ENCODE results near the gene PMM2.
"Not testable (repeated sequence)": the region's sequence is repeated elsewhere in the genome, so short reads cannot be mapped to it uniquely, and the experiment has no call there.

Gene PMM2

GRCh38 chr16:8797364-8798173, at the start of gene PMM2, which contains the start of gene TMEM186:
TSS of gene PMM2 (plus strand) at chr16:8797839. CDS start at chr16:8797883, 44 bp downstream.
TSS of gene TMEM186 (minus strand) at chr16:8797639. CDS start at chr16:8797614, 25 bp downstream.
- DNase-seq, result peak; percentile 93

- DNase-seq, result not testable (repeated sequence)
Measured at GRCh38 chr16:8748944-8749343, 48.7 kb upstream of the PMM2 start.

GRCh38 chr16:8751481-8752311, 45.9 kb upstream of the PMM2 start:
- no peak for DNase-seq

GRCh38 chr16:8752706-8753105, 44.9 kb upstream of the PMM2 start:
- no peak for DNase-seq

- DNase-seq, result no peak
Measured at GRCh38 chr16:8753416-8754054, 44.1 kb upstream of the PMM2 start.

GRCh38 chr16:8756755-8757154, 40.9 kb upstream of the PMM2 start:
- no peak for DNase-seq

GRCh38 chr16:8758022-8758421, 39.6 kb upstream of the PMM2 start:
- no peak for DNase-seq

- no peak for DNase-seq
Measured at GRCh38 chr16:8760021-8760420, 37.6 kb upstream of the PMM2 start.

GRCh38 chr16:8761078-8761477, 36.6 kb upstream of the PMM2 start:
- DNase-seq, result no peak

- DNase-seq, result no peak
Measured at GRCh38 chr16:8762254-8762653, 35.4 kb upstream of the PMM2 start.

- DNase-seq, result no peak
Measured at GRCh38 chr16:8763083-8763482, 34.6 kb upstream of the PMM2 start.

GRCh38 chr16:8763899-8764298, 33.7 kb upstream of the PMM2 start:
- no peak for DNase-seq

- DNase-seq, result no peak
Measured at GRCh38 chr16:8764525-8765250, 33.0 kb upstream of the PMM2 start.

- DNase-seq, result no peak
Measured at GRCh38 chr16:8767176-8767575, 30.5 kb upstream of the PMM2 start.

GRCh38 chr16:8768283-8768682, 29.4 kb upstream of the PMM2 start:
- no peak for DNase-seq

GRCh38 chr16:8768692-8769091, 28.9 kb upstream of the PMM2 start:
- DNase-seq, result no peak

GRCh38 chr16:8773537-8773936, 24.1 kb upstream of the PMM2 start:
- no peak for DNase-seq

GRCh38 chr16:8774208-8774607, 23.4 kb upstream of the PMM2 start:
- no peak for DNase-seq

GRCh38 chr16:8775359-8775758, 22.3 kb upstream of the PMM2 start:
- DNase-seq, result no peak

- DNase-seq, result no peak
Measured at GRCh38 chr16:8776129-8776584, 21.5 kb upstream of the PMM2 start.

- DNase-seq, result no peak
Measured at GRCh38 chr16:8777217-8777616, 20.4 kb upstream of the PMM2 start.

- no peak for DNase-seq
Measured at GRCh38 chr16:8781797-8782196, 15.8 kb upstream of the PMM2 start.

GRCh38 chr16:8782673-8783072, 15.0 kb upstream of the PMM2 start:
- DNase-seq, result no peak
